K562 (cell line): Measurements from ENCODE around the gene C2. TPM values are rescaled to one million over a fixed set of nuclear protein-coding genes. Genes with fewer than 3 reads are reported as not detected.

Source experiments
- ARNT ChIP-seq, 2 experiments: fragments of 450-650 bp; IDR thresholded peaks; 2 replicates each; pipeline ENCODE4 v1.6.1; 2016; ENCODE audit warnings: mild to moderate bottlenecking in 1 of 2
- BHLHE40 ChIP-seq: IDR thresholded peaks from 2 replicates; pipeline ENCODE4 v1.6.1; 2011; ENCODE audit warnings: low read length, improper control_type of control experiment
- BRF1 ChIP-seq: IDR thresholded peaks from 3 replicates; pipeline ENCODE4 v1.6.1; 2011; ENCODE audit warnings: borderline replicate concordance, mild to moderate bottlenecking; ENCODE audit not compliant: insufficient read length; ENCODE audit errors: extremely low read depth
- EGR1 ChIP-seq: fragments of 450-650 bp; conservative IDR thresholded peaks from 2 replicates; pipeline ENCODE4 v1.6.1; 2017; ENCODE audit warnings: mild to moderate bottlenecking
- ERF ChIP-seq: fragments of 450-650 bp; formaldehyde crosslinking; IDR thresholded peaks from 2 replicates; pipeline ENCODE4 v1.4.0; 2020; ENCODE audit warnings: mild to moderate bottlenecking, mixed read lengths
- ESRRA ChIP-seq: fragments of 450-650 bp; IDR thresholded peaks from 2 replicates; pipeline ENCODE4 v1.6.1; 2014; ENCODE audit warnings: low read depth, mild to moderate bottlenecking, moderate library complexity, borderline replicate concordance
- GABPB2 ChIP-seq: fragments of 250-450 bp; sonication (Bioruptor Pico); conservative IDR thresholded peaks from 2 replicates; pipeline ENCODE4 v1.5.1; 2021; ENCODE audit warnings: mild to moderate bottlenecking
- HDAC8 ChIP-seq: fragments of 450-650 bp; IDR thresholded peaks from 2 replicates; pipeline ENCODE4 v1.6.1; 2016; ENCODE audit warnings: mild to moderate bottlenecking, missing genetic modification characterization, moderate library complexity, missing compliant biosample characterization
- ILK ChIP-seq: fragments of 450-650 bp; IDR thresholded peaks from 2 replicates; pipeline ENCODE4 v1.6.1; 2016; ENCODE audit warnings: missing genetic modification characterization, low read depth, mild to moderate bottlenecking, missing compliant biosample characterization, moderate library complexity, borderline replicate concordance
- KAT7 ChIP-seq: sonication (generic); formaldehyde crosslinking; IDR thresholded peaks from 2 replicates; pipeline ENCODE4 v1.8.0; 2022; ENCODE audit warnings: missing genetic modification reagents, mild to moderate bottlenecking, borderline replicate concordance
- MEF2D ChIP-seq: conservative IDR thresholded peaks from 2 replicates; pipeline ENCODE4 v1.6.1; 2016; ENCODE audit warnings: low read depth, missing genetic modification characterization, missing compliant biosample characterization
- NCOR1 ChIP-seq: fragments of 450-650 bp; IDR thresholded peaks from 2 replicates; pipeline ENCODE4 v1.6.1; 2016; ENCODE audit warnings: mild to moderate bottlenecking, moderate library complexity
- NR2C2 ChIP-seq, 2 experiments: fragments of 200-800 bp in 1 of 2; sonication (Bioruptor generic) in 1 of 2; sonication (generic) in 1 of 2; formaldehyde crosslinking in 1 of 2; IDR thresholded peaks; 2 replicates each; pipeline versions ENCODE4 v1.6.1 to v1.8.0; 2016 to 2022; ENCODE audit warnings: mild to moderate bottlenecking in 1 of 2, missing compliant biosample characterization in 1 of 2, missing genetic modification characterization in 1 of 2, missing genetic modification reagents in 1 of 2
- POLR3G ChIP-seq: IDR thresholded peaks from 2 replicates; pipeline ENCODE4 v1.6.1; 2011; ENCODE audit not compliant: insufficient read length, insufficient replicate concordance; ENCODE audit errors: extremely low read depth
- RUNX1 ChIP-seq: sonication (generic); IDR thresholded peaks from 2 replicates; pipeline ENCODE4 v1.6.1; 2016; ENCODE audit warnings: antibody characterized with exemption, low read depth
- SAFB ChIP-seq: fragments of 200-400 bp; formaldehyde crosslinking; IDR thresholded peaks from 2 replicates; pipeline ENCODE4 v1.6.1; 2017; ENCODE audit warnings: low read depth, low read length, borderline replicate concordance
- SUPT5H ChIP-seq: fragments of 450-650 bp; IDR thresholded peaks from 2 replicates; pipeline ENCODE4 v1.6.1; 2016
- THRAP3 ChIP-seq: fragments of 450-650 bp; IDR thresholded peaks from 2 replicates; pipeline ENCODE4 v1.6.1; 2016; ENCODE audit warnings: mild to moderate bottlenecking, inconsistent platforms, borderline replicate concordance
- XRCC4 ChIP-seq: IDR thresholded peaks from one replicate; pipeline ENCODE4 v1.6.1; 2011; ENCODE audit not compliant: insufficient read depth, insufficient read length; ENCODE audit errors: extremely low read depth
- YY1 ChIP-seq, 3 experiments: IDR thresholded peaks; 2 replicates each; pipeline ENCODE4 v1.6.1; 2011; ENCODE audit warnings: low read length in 2 of 3, mild to moderate bottlenecking in 2 of 3, moderate library complexity in 2 of 3, borderline replicate concordance in 1 of 3, control low read depth in 1 of 3, low read depth in 1 of 3; ENCODE audit not compliant: insufficient read depth in 3 of 3, insufficient replicate concordance in 2 of 3, control insufficient read depth in 1 of 3, insufficient read length in 1 of 3; ENCODE audit errors: extremely low read depth in 1 of 3
- ZNF124 ChIP-seq: sonication (generic); formaldehyde crosslinking; IDR thresholded peaks from 2 replicates; pipeline ENCODE4 v1.8.1; 2022; ENCODE audit warnings: missing genetic modification reagents
- ZNF696 ChIP-seq: fragments of 250-450 bp; sonication (Bioruptor Pico); conservative IDR thresholded peaks from 2 replicates; pipeline ENCODE4 v1.4.0; 2020; ENCODE audit warnings: mild to moderate bottlenecking, moderate library complexity
- ZNF766 ChIP-seq: fragments of 200-800 bp; sonication (Bioruptor generic); conservative IDR thresholded peaks from 2 replicates; pipeline ENCODE4 v1.6.1; 2016; ENCODE audit warnings: missing genetic modification characterization, missing compliant biosample characterization
- polyA plus RNA-seq, 8 experiments: library from polyadenylated mRNA; depleted of rRNA in 4 of 8; stranded (reverse) in 5 of 8; unstranded in 3 of 8; fragments of >200 nt; fragmentation: Nextera tagmentation in 2 of 8; fragmentation: Illumina TruSeq in 1 of 8; extraction: Ambion mirVana in 2 of 8; extraction: Trizol in 1 of 8; gene quantifications; 2 replicates each; pipeline versions ENCODE4 v1.2.1 to v1.2.3, GENCODE V29; 2011 to 2014; ENCODE audit warnings: inconsistent platforms in 1 of 8, missing spikeins in 1 of 8
- total RNA-seq, 7 experiments: library from RNA; depleted of rRNA in 6 of 7; stranded (reverse); fragments of >200 nt in 6 of 7; fragmentation: Illumina TruSeq in 2 of 7; extraction: Trizol in 2 of 7; gene quantifications; 2 replicates each; pipeline versions ENCODE4 v1.2.1 to v1.2.3, GENCODE V29; 2011 to 2021; ENCODE audit warnings: low replicate concordance in 1 of 7
- TF ChIP-seq, protein P1 (sequence below): sonication (generic); formaldehyde crosslinking; IDR thresholded peaks from 2 replicates; pipeline ENCODE4 v1.8.0; 2022; ENCODE audit warnings: missing genetic modification reagents, mild to moderate bottlenecking, borderline replicate concordance
- TF ChIP-seq, protein P2 (sequence below): sonication (generic); formaldehyde crosslinking; IDR thresholded peaks from 2 replicates; pipeline ENCODE4 v1.8.0; 2022; ENCODE audit warnings: missing genetic modification reagents, mild to moderate bottlenecking, moderate library complexity, borderline replicate concordance
- TF ChIP-seq, protein P3 (sequence below): IDR thresholded peaks from 2 replicates; pipeline ENCODE4 v1.6.1; 2012; ENCODE audit warnings: low read depth, low read length, improper control_type of control experiment, borderline replicate concordance

C2 gene
- total and polyA plus RNA-seq, 9 of the 15 experiments (the other 6 are each of a cell fraction or from before 2014, with no cell fraction given), result 0.05 to 1.1 (median 0.39) TPM; not detected in 1

DNA sequence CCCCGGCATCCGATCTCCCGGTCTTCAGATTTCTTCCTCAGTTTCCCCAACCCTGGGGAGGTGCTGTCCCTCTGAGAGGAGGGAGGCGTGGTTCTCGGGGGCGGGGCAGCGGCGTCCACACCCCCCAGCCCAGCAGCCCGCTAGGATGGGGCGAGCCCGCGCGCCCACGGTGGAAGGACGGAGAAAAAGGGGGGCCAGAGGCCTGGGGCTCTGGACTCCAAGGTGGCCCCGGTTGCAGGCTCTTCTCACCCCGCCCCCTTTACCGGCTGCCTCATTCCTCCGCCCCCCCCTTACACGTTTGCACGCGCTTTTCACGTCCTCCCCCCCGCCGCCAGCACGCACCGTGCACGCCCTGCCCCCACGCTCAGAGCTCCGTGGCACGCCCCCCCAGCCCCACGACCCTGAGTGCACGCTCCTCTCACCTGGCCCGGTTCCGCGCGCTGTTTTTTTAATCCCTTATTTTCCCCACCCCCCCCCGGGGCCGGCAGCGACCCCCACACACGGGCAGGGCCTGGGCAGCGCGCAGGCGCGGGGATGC lies 26.0 kb upstream of the C2 start (continued):
- peak in 1 of 3 experiments; percentile 9 for TF ChIP-seq YY1 (IDR thresholded peaks at IDR 0.05; ENCODE audit: borderline replicate concordance in 1 of 3, control insufficient read depth in 1 of 3, extremely low read depth in 1 of 3, insufficient read depth in 3 of 3, insufficient read length in 1 of 3, insufficient replicate concordance in 2 of 3, low read depth in 1 of 3, low read length in 2 of 3)
- TF ChIP-seq ZNF696 (CRISPR knock-in tag), result no peak
- TF ChIP-seq EGR1, result peak; percentile 58
- 0 out of 2 replicates have a peak, but pooled peaks have one; percentile 4 for TF ChIP-seq KAT7
- TF ChIP-seq ERF (CRISPR knock-in tag), result no peak
- TF ChIP-seq NCOR1, result no peak
- TF ChIP-seq THRAP3, result no peak
- no peak for TF ChIP-seq ZNF766
- TF ChIP-seq NR2C2 (CRISPR knock-in tag; IDR thresholded peaks at IDR 0.05), result no peak
- no peak for TF ChIP-seq NR2C2 (tag; IDR thresholded peaks at IDR 0.05)
- peak; percentile 27 for TF ChIP-seq SUPT5H
- no peak for TF ChIP-seq ARNT (IDR thresholded peaks at IDR 0.05)
- no peak for TF ChIP-seq ZNF124 (CRISPR knock-in tag)
- no peak for TF ChIP-seq HDAC8
- no peak for TF ChIP-seq SAFB
- no peak for TF ChIP-seq XRCC4
- TF ChIP-seq MEF2D (tag), result no peak
- TF ChIP-seq GABPB2 (CRISPR knock-in tag), result peak; percentile 49; the same call in 1 of the 2 replicates
- TF ChIP-seq, protein P1, sequence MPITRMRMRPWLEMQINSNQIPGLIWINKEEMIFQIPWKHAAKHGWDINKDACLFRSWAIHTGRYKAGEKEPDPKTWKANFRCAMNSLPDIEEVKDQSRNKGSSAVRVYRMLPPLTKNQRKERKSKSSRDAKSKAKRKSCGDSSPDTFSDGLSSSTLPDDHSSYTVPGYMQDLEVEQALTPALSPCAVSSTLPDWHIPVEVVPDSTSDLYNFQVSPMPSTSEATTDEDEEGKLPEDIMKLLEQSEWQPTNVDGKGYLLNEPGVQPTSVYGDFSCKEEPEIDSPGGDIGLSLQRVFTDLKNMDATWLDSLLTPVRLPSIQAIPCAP (CRISPR knock-in tag), result no peak
- TF ChIP-seq BHLHE40, result no peak; the same call in 1 of the 2 replicates
- TF ChIP-seq, protein P2, sequence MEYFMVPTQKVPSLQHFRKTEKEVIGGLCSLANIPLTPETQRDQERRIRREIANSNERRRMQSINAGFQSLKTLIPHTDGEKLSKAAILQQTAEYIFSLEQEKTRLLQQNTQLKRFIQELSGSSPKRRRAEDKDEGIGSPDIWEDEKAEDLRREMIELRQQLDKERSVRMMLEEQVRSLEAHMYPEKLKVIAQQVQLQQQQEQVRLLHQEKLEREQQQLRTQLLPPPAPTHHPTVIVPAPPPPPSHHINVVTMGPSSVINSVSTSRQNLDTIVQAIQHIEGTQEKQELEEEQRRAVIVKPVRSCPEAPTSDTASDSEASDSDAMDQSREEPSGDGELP (CRISPR knock-in tag), result peak; percentile 71
- no peak for TF ChIP-seq POLR3G
- no peak for TF ChIP-seq RUNX1
- TF ChIP-seq, protein P3, sequence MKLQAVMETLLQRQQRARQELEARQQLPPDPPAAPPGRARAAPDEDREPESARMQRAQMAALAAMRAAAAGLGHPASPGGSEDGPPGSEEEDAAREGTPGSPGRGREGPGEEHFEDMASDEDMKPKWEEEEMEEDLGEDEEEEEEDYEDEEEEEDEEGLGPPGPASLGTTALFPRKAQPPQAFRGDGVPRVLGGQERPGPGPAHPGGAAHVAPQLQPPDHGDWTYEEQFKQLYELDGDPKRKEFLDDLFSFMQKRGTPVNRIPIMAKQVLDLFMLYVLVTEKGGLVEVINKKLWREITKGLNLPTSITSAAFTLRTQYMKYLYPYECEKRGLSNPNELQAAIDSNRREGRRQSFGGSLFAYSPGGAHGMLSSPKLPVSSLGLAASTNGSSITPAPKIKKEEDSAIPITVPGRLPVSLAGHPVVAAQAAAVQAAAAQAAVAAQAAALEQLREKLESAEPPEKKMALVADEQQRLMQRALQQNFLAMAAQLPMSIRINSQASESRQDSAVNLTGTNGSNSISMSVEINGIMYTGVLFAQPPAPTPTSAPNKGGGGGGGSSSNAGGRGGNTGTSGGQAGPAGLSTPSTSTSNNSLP, result no peak
- no peak for TF ChIP-seq BRF1
- no peak for TF ChIP-seq ESRRA
- no peak for TF ChIP-seq ILK (tag)
